IMR-90 (cell line): ENCODE results near the gene MOCOS. TPM values are rescaled to one million over a fixed set of nuclear protein-coding genes. Genes with fewer than 3 reads are reported as not detected.

Experiments
- ATAC-seq: fragments of 200-7000 bp; cut with Tn5 transposase; 2 replicates; pipeline ENCODE4 v1.9.1; 2020; ENCODE audit warnings: low read depth, mild to moderate bottlenecking, moderate library complexity
- BruUV-seq: library from RNA; stranded (reverse); fragments of 400-500 nt; replicated peaks from 2 replicates; lab custom pipeline; 2021; lab: Mats Ljungman, UMichigan
- CTCF ChIA-PET: fragments of 300-600 bp; formaldehyde crosslinking; extraction: SDS; loops from one replicate; lab custom pipeline; 2021; ENCODE audit warnings: antibody characterized with exemption; lab: Yijun Ruan, JAX
- POLR2A ChIA-PET: fragments of 300-600 bp; sonication (Branson Sonifier 250); formaldehyde crosslinking; loops from one replicate; lab custom pipeline; 2022; ENCODE audit warnings: antibody characterized with exemption; ENCODE audit not compliant: unreplicated experiment; lab: Charles Lee
- DNase-seq: peaks from one replicate; pipeline ENCODE4 v3.0.0; 2013
- H2AFZ ChIP-seq: replicated peaks from 2 replicates; pipeline ENCODE3; 2013; ENCODE audit warnings: low read length, mild to moderate bottlenecking; ENCODE audit not compliant: poor library complexity
- H2AK5ac ChIP-seq: 2 replicates; pipeline ENCODE4 v1.6.1; 2013; ENCODE audit warnings: low read depth, low read length, inconsistent platforms
- H2AK9ac ChIP-seq: replicated peaks from 2 replicates; pipeline ENCODE3; 2013; ENCODE audit warnings: mild to moderate bottlenecking, low read depth, low read length, moderate library complexity; ENCODE audit not compliant: poor library complexity
- H2BK120ac ChIP-seq: 2 replicates; pipeline ENCODE4 v1.6.1; 2013; ENCODE audit warnings: low read depth, low read length, inconsistent platforms
- H2BK15ac ChIP-seq: 3 replicates; pipeline ENCODE4 v1.6.1; 2013; ENCODE audit warnings: low read depth, low read length, inconsistent platforms
- H2BK20ac ChIP-seq: 2 replicates; pipeline ENCODE4 v1.6.1; 2013; ENCODE audit warnings: low read depth, mild to moderate bottlenecking, inconsistent platforms, low read length, moderate library complexity
- H2BK5ac ChIP-seq: 2 replicates; pipeline ENCODE4 v1.6.1; 2013; ENCODE audit warnings: mild to moderate bottlenecking, low read depth, low read length, inconsistent platforms; ENCODE audit not compliant: poor library complexity, severe bottlenecking
- H3K14ac ChIP-seq: replicated peaks from 2 replicates; pipeline ENCODE4 v1.6.1; 2013; ENCODE audit warnings: low read depth, low read length, inconsistent platforms
- H3K18ac ChIP-seq: 2 replicates; pipeline ENCODE4 v1.6.1; 2013; ENCODE audit warnings: low read depth, low read length, control low read depth
- H3K23ac ChIP-seq: 2 replicates; pipeline ENCODE4 v1.6.1; 2013; ENCODE audit warnings: low read depth, low read length, inconsistent platforms
- H3K27ac ChIP-seq: 2 replicates; pipeline ENCODE4 v1.5.1; 2013; ENCODE audit warnings: mild to moderate bottlenecking, control low read depth, low read length; ENCODE audit not compliant: insufficient read depth
- H3K27me3 ChIP-seq: 2 replicates; pipeline ENCODE4 v1.6.1; 2013; ENCODE audit warnings: low read length; ENCODE audit not compliant: control insufficient read depth, insufficient read depth
- H3K36me3 ChIP-seq: 2 replicates; pipeline ENCODE4 v1.6.1; 2013; ENCODE audit warnings: low read length, mixed read lengths; ENCODE audit not compliant: control insufficient read depth, insufficient read depth
- H3K4ac ChIP-seq: 2 replicates; pipeline ENCODE4 v1.6.1; 2013; ENCODE audit warnings: low read depth, low read length, inconsistent platforms
- H3K4me1 ChIP-seq: 2 replicates; pipeline ENCODE4 v1.6.1; 2013; ENCODE audit warnings: low read length, mixed read lengths; ENCODE audit not compliant: control insufficient read depth, insufficient read depth
- H3K4me2 ChIP-seq: 2 replicates; pipeline ENCODE4 v1.6.1; 2013; ENCODE audit warnings: low read depth, mild to moderate bottlenecking, control low read depth, low read length, moderate library complexity
- H3K4me3 ChIP-seq: 2 replicates; pipeline ENCODE4 v1.5.1; 2013; ENCODE audit warnings: low read depth, mild to moderate bottlenecking, control low read depth, low read length, moderate library complexity; ENCODE audit not compliant: insufficient read depth
- H3K56ac ChIP-seq: 2 replicates; pipeline ENCODE4 v1.6.1; 2013; ENCODE audit warnings: low read length, inconsistent platforms; ENCODE audit not compliant: insufficient read depth; ENCODE audit errors: extremely low read depth
- H3K79me1 ChIP-seq, 2 experiments: 2 replicates each; pipeline ENCODE4 v1.6.1; 2013; ENCODE audit warnings: low read length in 2 of 2, inconsistent platforms in 1 of 2, low read depth in 1 of 2
- H3K9ac ChIP-seq: 2 replicates; pipeline ENCODE4 v1.6.1; 2013; ENCODE audit warnings: low read depth, low read length, control low read depth
- H3K9me1 ChIP-seq: 2 replicates; pipeline ENCODE4 v1.6.1; 2013; ENCODE audit warnings: low read length, inconsistent platforms; ENCODE audit not compliant: insufficient read depth
- H3K9me3 ChIP-seq: 2 replicates; pipeline ENCODE4 v1.6.1; 2013; ENCODE audit warnings: low read length; ENCODE audit not compliant: control insufficient read depth, insufficient read depth
- H4K20me1 ChIP-seq: 2 replicates; pipeline ENCODE4 v1.6.1; 2013; ENCODE audit warnings: low read length, inconsistent platforms; ENCODE audit not compliant: insufficient read depth
- H4K5ac ChIP-seq: 2 replicates; pipeline ENCODE4 v1.6.1; 2013; ENCODE audit warnings: mild to moderate bottlenecking, low read depth, low read length, control low read depth
- H4K8ac ChIP-seq, 2 experiments: 2 replicates each; pipeline ENCODE4 v1.6.1; 2013; ENCODE audit warnings: low read depth in 2 of 2, low read length in 2 of 2, control low read depth in 1 of 2, inconsistent platforms in 1 of 2
- H4K91ac ChIP-seq: 2 replicates; pipeline ENCODE4 v1.6.1; 2013; ENCODE audit warnings: low read depth, low read length, inconsistent platforms; ENCODE audit not compliant: insufficient read depth
- BHLHE40 ChIP-seq: fragments of 150-350 bp; IDR thresholded peaks from 2 replicates; pipeline ENCODE4 v1.6.1; 2016; ENCODE audit warnings: mild to moderate bottlenecking, low read depth, low read length
- CEBPB ChIP-seq: IDR thresholded peaks from 2 replicates; pipeline ENCODE4 v1.6.1; 2012; ENCODE audit warnings: low read depth, low read length, improper control_type of control experiment
- CHD1 ChIP-seq: IDR thresholded peaks from 2 replicates; pipeline ENCODE4 v1.6.1; 2012; ENCODE audit warnings: low read depth, low read length, improper control_type of control experiment
- CTCF ChIP-seq: conservative IDR thresholded peaks from 2 replicates; pipeline ENCODE4 v1.5.1; 2012; ENCODE audit warnings: mild to moderate bottlenecking, low read depth, low read length, improper control_type of control experiment
- ELK1 ChIP-seq: fragments of 150-350 bp; IDR thresholded peaks from 2 replicates; pipeline ENCODE4 v1.6.1; 2016; ENCODE audit warnings: low read depth, mild to moderate bottlenecking, low read length, moderate library complexity, borderline replicate concordance
- FOS ChIP-seq: fragments of 150-350 bp; IDR thresholded peaks from 2 replicates; pipeline ENCODE4 v1.6.1; 2016; ENCODE audit warnings: low read depth, low read length
- MAFK ChIP-seq: IDR thresholded peaks from 2 replicates; pipeline ENCODE4 v1.6.1; 2012; ENCODE audit warnings: low read depth, low read length, improper control_type of control experiment
- MAZ ChIP-seq: IDR thresholded peaks from 2 replicates; pipeline ENCODE4 v1.6.1; 2012; ENCODE audit warnings: low read depth, mild to moderate bottlenecking, low read length, improper control_type of control experiment, moderate library complexity, borderline replicate concordance
- MXI1 ChIP-seq: IDR thresholded peaks from 2 replicates; pipeline ENCODE4 v1.6.1; 2012; ENCODE audit warnings: low read depth, mild to moderate bottlenecking, low read length, moderate library complexity, borderline replicate concordance
- NFE2L2 ChIP-seq: fragments of 150-350 bp; IDR thresholded peaks from 2 replicates; pipeline ENCODE4 v1.6.1; 2016; ENCODE audit warnings: low read depth, mild to moderate bottlenecking, low read length
- POLR2A ChIP-seq: IDR thresholded peaks from 2 replicates; pipeline ENCODE4 v1.6.1; 2012; ENCODE audit warnings: mild to moderate bottlenecking, low read depth, low read length
- RAD21 ChIP-seq: IDR thresholded peaks from 2 replicates; pipeline ENCODE4 v1.6.1; 2012; ENCODE audit warnings: low read length, improper control_type of control experiment
- RCOR1 ChIP-seq: IDR thresholded peaks from 2 replicates; pipeline ENCODE4 v1.6.1; 2012; ENCODE audit warnings: mild to moderate bottlenecking, low read length, improper control_type of control experiment; ENCODE audit not compliant: insufficient replicate concordance
- RFX5 ChIP-seq: IDR thresholded peaks from 2 replicates; pipeline ENCODE4 v1.8.0; 2012; ENCODE audit warnings: low read depth, mild to moderate bottlenecking, low read length, moderate library complexity
- SMC3 ChIP-seq: fragments of 150-350 bp; IDR thresholded peaks from 2 replicates; pipeline ENCODE4 v1.6.1; 2016; ENCODE audit warnings: low read depth, mild to moderate bottlenecking, antibody characterized with exemption, low read length, moderate library complexity
- whole genome bisulfite sequencing, 2 experiments: methylation state at CpG; one replicate each; pipeline versions ENCODE4 v1.1.5 to v1.1.7; 2013; ENCODE audit warnings: missing lambda C conversion rate in 2 of 2; ENCODE audit not compliant: insufficient read length in 1 of 2; ENCODE audit errors: extremely low coverage in 2 of 2; 5-methylcytosine and 5-hydroxymethylcytosine counted together
- dilution Hi-C: fragments of 300-500 bp; cut with HindIII; formaldehyde crosslinking; loops from one replicate; pipeline ENCODE4 v1.14.3; 2018; ENCODE audit warnings: low sequenced_read_pairs; ENCODE audit not compliant: unreplicated experiment
- in situ Hi-C: fragments of 300-500 bp; cut with MboI; formaldehyde crosslinking; loops from 3 replicates; pipeline ENCODE4 v1.14.3; 2019; ENCODE audit warnings: low sequenced_read_pairs, inconsistent platforms, mixed read lengths
- intact Hi-C: fragments of 100-400 bp; cut with micrococcal nuclease; formaldehyde crosslinking; loops from 2 replicates; pipeline ENCODE4 v1.10.0; 2022
- polyA plus RNA-seq, 3 experiments: library from polyadenylated mRNA; depleted of rRNA; stranded (reverse); fragments of >200 nt; gene quantifications; 2 replicates each; pipeline ENCODE4 v1.2.3, GENCODE V29; 2012; ENCODE audit warnings: low replicate concordance in 1 of 3
- total RNA-seq: library from RNA; depleted of rRNA; stranded (reverse); fragments of >200 nt; gene quantifications from 2 replicates; pipeline ENCODE4 v1.2.3, GENCODE V29; 2012
- TF ChIP-seq, protein P1 (sequence below): fragments of 150-350 bp; IDR thresholded peaks from 2 replicates; pipeline ENCODE4 v1.6.1; 2017; ENCODE audit warnings: mild to moderate bottlenecking, antibody characterized with exemption, low read length, low read depth

The MOCOS gene
- total and polyA plus RNA-seq, 2 of the 4 experiments (the other 2 are of a cell fraction), result 1.1 to 2.2 TPM

DNA sequence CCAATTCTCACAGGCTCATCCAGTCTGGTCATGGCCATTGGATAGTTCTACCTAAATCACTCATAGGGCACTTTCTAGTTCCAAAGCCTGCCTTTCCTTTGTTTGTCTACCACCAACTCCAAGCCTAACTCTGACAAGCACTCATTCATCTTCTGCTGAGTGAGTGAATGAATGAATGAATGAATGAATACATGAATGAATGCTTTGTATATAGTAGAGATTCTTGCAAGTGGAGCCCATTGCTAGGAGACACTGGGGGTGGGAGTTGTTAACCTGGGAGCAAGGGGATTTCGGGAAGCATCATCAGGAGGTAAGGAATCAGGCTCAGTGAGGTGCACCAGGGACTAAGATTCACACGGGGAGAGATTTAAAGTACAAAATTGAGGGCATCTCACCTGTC lies 3.3 kb upstream of the MOCOS start:
- no CpG with 5 or more reads among the region's 2 CpGs for WGBS, 2 experiments
- no peak for ATAC-seq
- Histone ChIP-seq H2AK5ac (no peak overlapping the region), H3K4me1 (peaks cover 20% of the 10 kb centered on the region), H3K14ac (no peak overlapping the region), H2AFZ (no peak overlapping the region), H3K27me3 (no peaks in the 10 kb centered on the region), H4K5ac (no peak overlapping the region), H2BK5ac (no peak overlapping the region), H3K9me1 (peaks cover 18% of the 10 kb centered on the region), H3K4me3 (no peak overlapping the region), H3K4ac (no peak overlapping the region), H2BK120ac (no peak overlapping the region), H3K56ac (no peak overlapping the region), H4K91ac (no peak overlapping the region), H3K36me3 (no peaks in the 10 kb centered on the region), H3K79me1 (peaks cover 7 to 20% of the 10 kb centered on the region in 2 experiments; a peak in 3 of 4 replicates), H4K8ac (no peak overlapping the region), H3K9ac (no peak overlapping the region), H3K9me3 (no peaks in the 10 kb centered on the region), H4K20me1 (peaks cover 4% of the 10 kb centered on the region; the same call in 1 of the 2 replicates), H3K27ac (no peak overlapping the region), H2BK20ac (no peak overlapping the region), H2BK15ac (no peak overlapping the region), H2AK9ac (no peak overlapping the region), H3K23ac (no peak overlapping the region), H3K4me2 (no peak overlapping the region), H3K18ac (no peak overlapping the region)
- DNase-seq, result no peak
- in situ Hi-C loops, result no loop called here
- TF ChIP-seq SMC3 (no peak), CHD1 (no peak), ELK1 (no peak), NFE2L2 (no peak), RAD21 (no peak), RFX5 (no peak), POLR2A (no peak), MAZ (no peak), FOS (no peak), BHLHE40 (no peak), MAFK (no peak), MXI1 (no peak), RCOR1 (no peak), CEBPB (no peak), CTCF (no peak)
- TF ChIP-seq, protein P1, sequence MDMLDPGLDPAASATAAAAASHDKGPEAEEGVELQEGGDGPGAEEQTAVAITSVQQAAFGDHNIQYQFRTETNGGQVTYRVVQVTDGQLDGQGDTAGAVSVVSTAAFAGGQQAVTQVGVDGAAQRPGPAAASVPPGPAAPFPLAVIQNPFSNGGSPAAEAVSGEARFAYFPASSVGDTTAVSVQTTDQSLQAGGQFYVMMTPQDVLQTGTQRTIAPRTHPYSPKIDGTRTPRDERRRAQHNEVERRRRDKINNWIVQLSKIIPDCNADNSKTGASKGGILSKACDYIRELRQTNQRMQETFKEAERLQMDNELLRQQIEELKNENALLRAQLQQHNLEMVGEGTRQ, result no peak
- BruUV-seq, result no TSS peak
- dilution Hi-C loops, result no loop called here
- POLR2A ChIA-PET, result no interaction called here
- intact Hi-C loops, result no loop called here
- CTCF ChIA-PET, result no interaction called here
